Epithelial cell of proximal tubule (primary cell): ENCODE results near the gene ANP32E. TPM values are rescaled to one million over a fixed set of nuclear protein-coding genes. Genes with fewer than 3 reads are reported as not detected.
"Not testable (repeated sequence)": the region's sequence is repeated elsewhere in the genome, so short reads cannot be mapped to it uniquely, and the experiment has no call there.

Source experiments
- DNase-seq: peaks from one replicate; pipeline ENCODE4 v3.0.0-alpha.2; 2011; ENCODE audit warnings: low read depth
- H3K4me3 ChIP-seq: 2 replicates; pipeline ENCODE4 v1.5.1; 2011; ENCODE audit warnings: low read depth, mild to moderate bottlenecking, low read length
- total RNA-seq: library from RNA; depleted of rRNA; stranded (reverse); fragments of >200 nt; gene quantifications from 2 replicates; pipeline ENCODE4 v1.2.3, GENCODE V29; 2015
- TF ChIP-seq, protein P1 (sequence below): conservative IDR thresholded peaks from 2 replicates; pipeline ENCODE4 v1.5.1; 2012; ENCODE audit warnings: low read depth, mild to moderate bottlenecking, low read length

ANP32E gene
- total RNA-seq, 1 donor from 2014 or later, result 42.2 TPM

DNA sequence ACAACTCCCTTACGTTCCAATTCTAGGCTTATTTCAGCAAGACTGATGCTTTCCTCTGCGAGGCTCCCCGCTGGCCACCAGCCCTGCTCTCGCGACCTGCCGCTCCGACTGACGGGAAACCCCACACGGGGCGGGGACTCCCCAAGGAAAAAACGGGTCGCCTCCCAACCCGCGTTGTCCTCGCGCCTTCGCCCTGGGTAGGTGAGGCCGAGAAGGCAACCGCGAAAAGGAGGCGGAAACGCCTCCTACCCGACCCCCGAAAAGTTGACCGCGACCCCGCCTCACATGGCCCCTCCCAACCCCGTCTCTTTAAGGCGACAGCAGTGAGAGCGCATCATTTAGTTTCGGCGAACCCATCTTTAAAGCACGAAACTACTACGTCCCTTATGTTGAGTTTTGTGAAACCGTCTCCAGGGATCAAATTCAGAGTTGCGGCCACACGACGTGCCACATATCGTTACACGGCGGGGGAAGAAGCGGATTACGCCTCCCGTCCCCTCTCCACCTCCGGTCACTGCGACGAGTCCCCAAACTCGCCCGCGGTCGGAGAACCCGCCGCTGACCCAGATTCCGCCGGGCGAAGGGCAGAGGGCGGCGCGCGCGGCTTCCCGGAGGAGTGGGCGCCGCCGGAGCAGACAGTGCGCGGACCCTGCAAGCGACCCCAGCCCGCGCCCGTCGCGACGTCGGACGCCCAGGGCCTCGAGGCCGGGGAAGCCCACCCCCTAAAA lies 1.2 kb downstream of the ANP32E start:
- H3K4me3 ChIP-seq, result peak overlapping the region; percentile 76
- DNase-seq, result no peak
- TF ChIP-seq, protein P1, sequence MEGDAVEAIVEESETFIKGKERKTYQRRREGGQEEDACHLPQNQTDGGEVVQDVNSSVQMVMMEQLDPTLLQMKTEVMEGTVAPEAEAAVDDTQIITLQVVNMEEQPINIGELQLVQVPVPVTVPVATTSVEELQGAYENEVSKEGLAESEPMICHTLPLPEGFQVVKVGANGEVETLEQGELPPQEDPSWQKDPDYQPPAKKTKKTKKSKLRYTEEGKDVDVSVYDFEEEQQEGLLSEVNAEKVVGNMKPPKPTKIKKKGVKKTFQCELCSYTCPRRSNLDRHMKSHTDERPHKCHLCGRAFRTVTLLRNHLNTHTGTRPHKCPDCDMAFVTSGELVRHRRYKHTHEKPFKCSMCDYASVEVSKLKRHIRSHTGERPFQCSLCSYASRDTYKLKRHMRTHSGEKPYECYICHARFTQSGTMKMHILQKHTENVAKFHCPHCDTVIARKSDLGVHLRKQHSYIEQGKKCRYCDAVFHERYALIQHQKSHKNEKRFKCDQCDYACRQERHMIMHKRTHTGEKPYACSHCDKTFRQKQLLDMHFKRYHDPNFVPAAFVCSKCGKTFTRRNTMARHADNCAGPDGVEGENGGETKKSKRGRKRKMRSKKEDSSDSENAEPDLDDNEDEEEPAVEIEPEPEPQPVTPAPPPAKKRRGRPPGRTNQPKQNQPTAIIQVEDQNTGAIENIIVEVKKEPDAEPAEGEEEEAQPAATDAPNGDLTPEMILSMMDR, result no peak

DNA sequence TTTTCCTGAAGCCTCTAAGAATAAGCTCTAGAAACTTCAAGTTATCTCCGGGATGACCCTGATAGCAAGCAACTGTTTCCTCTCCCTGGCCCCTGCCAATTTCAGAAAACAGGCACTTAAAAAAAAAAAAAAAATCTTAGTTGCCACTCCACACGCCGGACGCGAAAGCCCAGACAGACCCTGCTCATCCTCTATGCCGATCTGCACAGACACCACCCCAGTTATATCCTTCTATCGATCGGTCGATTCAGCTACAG lies 1.7 kb downstream of the ANP32E start:
- TF ChIP-seq, protein P1, result no peak
- H3K4me3 ChIP-seq, result peak overlapping the region; percentile 76
- DNase-seq, result no peak

DNA sequence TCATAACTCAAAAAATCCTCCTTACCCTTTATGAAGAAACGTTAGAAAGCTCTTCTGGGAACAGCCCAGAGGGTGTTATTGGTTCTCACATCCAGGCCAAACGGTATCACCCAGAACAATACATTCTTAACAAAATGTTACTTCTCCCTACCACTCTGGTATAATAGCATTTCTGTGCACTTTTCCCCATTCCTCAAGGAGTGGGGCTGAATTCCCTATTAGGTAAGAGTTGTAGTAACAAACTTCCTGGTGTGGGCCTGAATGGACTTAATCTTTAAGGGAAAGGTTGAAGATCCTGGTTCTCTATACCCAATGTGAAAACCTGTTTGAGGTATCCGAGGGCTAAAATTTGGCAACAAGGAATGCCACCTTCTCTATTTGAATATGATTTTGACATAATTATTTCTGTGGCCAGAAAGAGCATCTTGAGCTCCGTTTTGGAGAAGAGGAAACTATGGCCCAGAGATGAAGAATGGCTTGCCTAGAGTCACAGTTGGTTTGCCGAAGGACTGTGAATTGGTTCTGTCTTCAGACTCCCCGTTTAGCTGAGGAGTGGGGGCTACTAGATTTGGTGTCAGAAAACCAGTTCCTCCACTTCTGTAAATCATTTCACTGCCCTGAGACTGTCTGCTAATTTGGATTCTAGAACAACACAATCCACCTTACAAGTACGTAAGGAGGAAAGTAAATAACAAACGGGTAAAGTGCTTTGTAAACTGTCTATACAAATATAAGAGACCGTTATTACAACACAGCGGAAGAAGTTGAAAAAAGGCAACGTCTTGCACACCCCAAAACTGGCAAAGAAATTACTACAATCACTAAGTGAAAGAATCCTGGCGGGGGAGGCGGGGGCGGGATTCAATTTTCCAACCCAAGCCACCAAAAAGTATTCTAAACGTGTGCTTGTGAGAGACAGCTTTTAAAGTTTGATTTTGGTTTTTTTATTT lies 2.3 kb downstream of the ANP32E start:
- peak overlapping the region; percentile 76 for H3K4me3 ChIP-seq
- no peak for DNase-seq
- TF ChIP-seq, protein P1, result no peak

DNA sequence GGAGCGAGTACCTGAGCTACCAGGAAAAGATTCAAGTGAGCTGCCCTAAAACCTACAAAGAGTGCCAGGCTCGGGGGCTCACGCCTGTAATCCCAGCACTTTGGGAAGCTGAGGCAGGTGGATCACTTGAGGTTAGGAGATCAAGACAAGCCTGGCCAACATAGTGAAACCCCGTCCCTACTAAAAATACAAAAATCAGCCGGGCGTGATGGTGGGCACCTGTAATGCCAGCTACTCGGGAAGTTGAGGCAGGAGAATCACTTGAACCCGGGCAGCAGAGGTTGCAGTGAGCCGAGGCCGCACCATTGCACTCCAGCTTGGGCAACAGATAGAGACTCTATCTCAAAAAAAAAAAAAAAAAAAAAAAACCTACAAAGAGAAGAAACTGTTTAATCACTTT lies 3.0 kb downstream of the ANP32E start:
- not testable (repeated sequence) for DNase-seq, H3K4me3 ChIP-seq

DNA sequence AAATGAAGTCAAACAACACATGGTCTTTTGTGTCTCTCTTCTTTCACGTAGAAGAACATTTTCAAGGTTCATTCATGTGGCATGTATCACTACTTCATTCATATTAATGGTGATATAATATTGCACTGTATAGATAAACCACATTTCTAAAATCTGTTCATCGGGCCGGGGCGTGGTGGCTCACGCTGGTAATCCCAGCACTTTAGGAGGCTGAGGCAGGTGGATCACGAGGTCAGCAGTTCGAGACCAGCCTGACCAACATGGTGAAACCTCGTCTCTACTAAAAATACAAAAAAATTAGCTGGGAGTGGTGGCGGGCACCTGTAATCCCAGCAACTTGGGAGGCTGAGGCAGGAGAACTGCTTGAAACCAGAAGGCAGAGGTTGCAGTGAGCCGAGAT lies 7.7 kb downstream of the ANP32E start:
- not testable (repeated sequence) for H3K4me3 ChIP-seq, DNase-seq

DNA sequence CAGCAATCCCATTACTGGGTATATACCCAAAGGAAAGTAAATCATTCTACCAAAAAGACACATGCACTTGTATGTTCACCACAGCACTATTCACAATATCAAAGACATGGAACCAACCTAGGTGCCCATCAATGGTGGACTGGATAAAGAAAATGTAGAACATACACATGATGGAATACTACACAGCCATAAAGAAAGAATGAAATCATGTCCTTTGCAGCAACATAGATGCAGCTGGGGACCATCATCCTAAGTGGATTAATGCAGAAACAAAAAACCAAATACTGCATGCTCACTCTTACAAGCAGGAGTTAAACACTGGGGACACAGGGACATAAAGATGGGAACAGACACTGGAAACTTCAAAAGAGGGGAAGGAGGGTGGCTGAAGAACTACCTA lies 8.7 kb downstream of the ANP32E start:
- DNase-seq, result no peak
- no peak overlapping the region for H3K4me3 ChIP-seq
- TF ChIP-seq, protein P1, result no peak

DNA sequence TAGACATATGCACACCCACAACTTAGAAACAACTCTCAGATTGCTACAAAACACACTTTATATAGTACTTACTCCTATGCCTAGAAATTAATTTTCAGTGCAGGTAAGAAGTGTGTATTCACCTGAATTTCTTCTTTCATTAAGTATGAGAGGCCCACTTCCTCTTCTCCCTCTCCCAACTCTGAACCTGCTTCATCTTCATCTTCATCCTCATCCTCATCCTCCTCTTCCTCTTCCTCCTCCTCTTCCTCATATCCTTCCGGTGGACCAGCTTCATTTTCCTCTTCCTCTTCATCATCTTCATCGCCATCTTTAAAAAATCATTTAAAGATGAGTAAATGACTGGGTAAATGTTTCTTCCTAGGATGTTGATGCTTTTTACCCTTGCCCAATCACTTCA lies 9.4 kb downstream of the ANP32E start:
- TF ChIP-seq, protein P1, result no peak
- DNase-seq, result no peak
- H3K4me3 ChIP-seq, result no peak overlapping the region

DNA sequence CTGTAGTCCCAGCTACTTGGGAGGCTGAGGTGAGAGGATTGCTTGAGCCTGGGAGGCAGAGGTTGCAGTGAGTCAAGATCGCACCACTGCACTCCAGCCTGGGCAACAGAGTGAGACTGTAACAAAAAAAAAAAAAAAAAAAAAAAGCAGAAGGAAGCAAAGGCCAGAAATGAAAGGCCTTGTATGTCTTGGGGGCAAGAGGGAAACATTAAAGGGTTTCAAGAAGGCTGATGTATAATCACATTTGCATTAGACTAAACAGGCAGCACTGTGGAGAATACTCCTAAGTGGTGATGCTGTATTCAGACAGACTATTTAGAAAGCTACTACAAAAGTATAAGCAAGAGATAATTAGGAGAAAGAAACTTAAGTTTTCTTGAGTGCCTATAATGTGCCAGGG lies 10.4 kb downstream of the ANP32E start:
- TF ChIP-seq, protein P1, result no peak

More for the DNA sequence above, 10.4 kb downstream of the ANP32E start:
- H3K4me3 ChIP-seq, result no peak overlapping the region
- DNase-seq, result no peak
